Measurements from ENCODE around the gene PRPF19. TPM values are rescaled to one million over a fixed set of nuclear protein-coding genes. Genes with fewer than 3 reads are reported as not detected.

The PRPF19 gene
- total RNA-seq, 6 donors from 2014 or later = 10.5 to 72.8 (median 55.1) TPM

DNA sequence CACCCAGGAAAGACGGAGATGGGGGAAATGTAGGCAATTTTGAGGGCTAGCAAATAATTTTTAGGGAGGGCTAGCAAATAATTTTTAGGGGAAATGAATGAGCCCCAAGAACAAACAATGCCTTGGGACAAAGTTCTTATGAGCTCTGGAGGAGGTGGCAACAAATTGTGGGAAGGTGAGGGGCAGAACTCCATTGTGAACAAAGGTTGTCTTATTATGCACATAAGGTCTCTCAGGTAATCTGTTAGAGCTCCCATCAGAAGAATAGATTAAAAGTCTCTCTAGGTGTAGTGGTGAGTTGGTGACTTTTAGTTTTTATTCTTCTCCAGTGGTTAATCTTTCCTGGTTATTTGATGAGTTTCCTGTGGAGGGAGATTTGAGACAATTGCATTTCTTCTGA lies 2.4 kb upstream of the PRPF19 start:
- ATAC-seq (ENCODE audit: low FRiP score in 2 of 2) (no peak), DNase-seq (no peak)
- Histone ChIP-seq H3K4me1 (peaks cover 35 to 42% (median 37%) of the 10 kb centered on the region in 4 donors), H3K27ac (no peak overlapping the region), H3K36me3 (no peaks in the 10 kb centered on the region), H3K4me3 (no peak overlapping the region), H3K9me3 (no peaks in the 10 kb centered on the region), H3K27me3 (no peaks in the 10 kb centered on the region)
- 0 to 31% methylated on average over 1 of the region's 1 CpG for WGBS, 2 donors
- TF ChIP-seq POLR2AphosphoS5 (IDR thresholded peaks at IDR 0.05) (no peak), POLR2A (IDR thresholded peaks at IDR 0.05) (no peak), CTCF (IDR thresholded peaks at IDR 0.05) (no peak), EP300 (IDR thresholded peaks at IDR 0.05) (no peak)

- DNase-seq = no peak
- TF ChIP-seq CTCF (IDR thresholded peaks at IDR 0.05) = no peak
- no peak for TF ChIP-seq POLR2A (IDR thresholded peaks at IDR 0.05)
- no peak for TF ChIP-seq POLR2AphosphoS5 (IDR thresholded peaks at IDR 0.05)
- no peak for TF ChIP-seq EP300 (IDR thresholded peaks at IDR 0.05)
- Histone ChIP-seq H3K4me1 (peaks cover 19 to 26% (median 22%) of the 10 kb centered on the region in 4 donors), H3K27ac (peak overlapping the region; percentile 92 to 95 (median 94)), H3K9me3 (no peaks in the 10 kb centered on the region), H3K4me3 (peak overlapping the region; percentile 88 to 98 (median 96)), H3K36me3 (peaks cover 23 to 31% (median 28%) of the 10 kb centered on the region in 4 donors), H3K27me3 (no peaks in the 10 kb centered on the region)
- WGBS, 2 donors = 7 to 11% methylated on average over 14 to 16 of the region's 16 CpGs
- peak in 1 of 2 donors; percentile 25 for ATAC-seq (ENCODE audit: low FRiP score in 2 of 2)
Measured at GRCh38 chr11:60905551-60906113, 753 bp downstream of the PRPF19 start.

GRCh38 chr11:60905047-60905446 lies 1.3 kb downstream of the PRPF19 start:
- peak overlapping the region in 3 of 4 donors; percentile 88 to 96 (median 95) for H3K4me3 ChIP-seq
- no peaks in the 10 kb centered on the region for H3K27me3 ChIP-seq
- ATAC-seq (ENCODE audit: low FRiP score in 2 of 2) (no peak), DNase-seq (no peak)
- H3K27ac ChIP-seq = peak overlapping the region in 1 of 4 donors; percentile 94
- 39 to 50% methylated on average over 6 of the region's 6 CpGs for WGBS, 2 donors
- TF ChIP-seq POLR2A (IDR thresholded peaks at IDR 0.05) = no peak
- no peak for TF ChIP-seq CTCF (IDR thresholded peaks at IDR 0.05)
- no peak for TF ChIP-seq EP300 (IDR thresholded peaks at IDR 0.05)
- TF ChIP-seq POLR2AphosphoS5 (IDR thresholded peaks at IDR 0.05) = no peak
- peaks cover 25 to 37% (median 34%) of the 10 kb centered on the region in 4 donors for H3K36me3 ChIP-seq
- peaks cover 15 to 26% (median 19%) of the 10 kb centered on the region in 4 donors for H3K4me1 ChIP-seq
- no peaks in the 10 kb centered on the region for H3K9me3 ChIP-seq

- Histone ChIP-seq H3K27me3 (no peaks in the 10 kb centered on the region), H3K4me3 (no peak overlapping the region), H3K4me1 (peaks cover 15 to 26% (median 19%) of the 10 kb centered on the region in 4 donors), H3K36me3 (peaks cover 40 to 59% (median 53%) of the 10 kb centered on the region in 4 donors), H3K9me3 (no peaks in the 10 kb centered on the region), H3K27ac (no peak overlapping the region)
- ATAC-seq (ENCODE audit: low FRiP score in 2 of 2) (no peak), DNase-seq (no peak)
- WGBS, 2 donors = 86 to 91% methylated on average over 10 to 11 of the region's 11 CpGs
- TF ChIP-seq EP300 (IDR thresholded peaks at IDR 0.05) (no peak), POLR2AphosphoS5 (IDR thresholded peaks at IDR 0.05) (no peak), POLR2A (IDR thresholded peaks at IDR 0.05) (no peak), CTCF (IDR thresholded peaks at IDR 0.05) (no peak)
Measured at GRCh38 chr11:60902625-60903024, 3.8 kb downstream of the PRPF19 start.
